Measurements from ENCODE around the gene SMCO2. TPM values are rescaled to one million over a fixed set of nuclear protein-coding genes. Genes with fewer than 3 reads are reported as not detected.

The SMCO2 gene
- 1 to 10 TPM in 3 of 4 donors, not detected in 1; 1.4 to 3.8 (median 1.5) TPM for total RNA-seq

GRCh38 chr12:27446436-27446835 lies at the start of gene SMCO2:
SMCO2 (plus strand) TSS chr12:27446736; CDS start chr12:27470632, 23,896 bp downstream.
- DNase-seq = no peak
- no peak within 1 kb of the TSS for H3K4me3 ChIP-seq
- 78 to 92% methylated on average over 2 to 3 of the region's 3 CpGs for WGBS, 2 donors
- TF ChIP-seq CTCF (IDR thresholded peaks at IDR 0.05) (no peak), POLR2A (IDR thresholded peaks at IDR 0.05) (no peak)
- intact Hi-C loops (cut with DNase I) = no loop called here
- no peaks in the 10 kb centered on the region for H3K4me1 ChIP-seq
- peaks cover 0 to 8% (median 0%) of the 10 kb centered on the region in 3 donors for H3K9me3 ChIP-seq
- H3K27ac ChIP-seq = no peak within 1 kb of the TSS
- H3K27me3 ChIP-seq = no peaks in the 10 kb centered on the region
- H3K36me3 ChIP-seq = no peaks in the 10 kb centered on the region

- Histone ChIP-seq H3K4me1 (no peaks in the 10 kb centered on the region), H3K27ac (no peak overlapping the region), H3K36me3 (peaks cover 0 to 20% (median 0%) of the 10 kb centered on the region in 3 donors), H3K27me3 (no peaks in the 10 kb centered on the region), H3K4me3 (no peak overlapping the region), H3K9me3 (no peaks in the 10 kb centered on the region)
- TF ChIP-seq CTCF (IDR thresholded peaks at IDR 0.05) (no peak), POLR2A (IDR thresholded peaks at IDR 0.05) (no peak)
- no peak for DNase-seq
- intact Hi-C loops (cut with DNase I) = no loop called here
- 67 to 81% methylated on average over 2 of the region's 2 CpGs for WGBS, 2 donors
Measured at GRCh38 chr12:27398466-27398865, 48.1 kb upstream of the SMCO2 start.

- no peak for DNase-seq
- Histone ChIP-seq H3K9me3 (no peaks in the 10 kb centered on the region), H3K4me1 (no peaks in the 10 kb centered on the region), H3K27ac (no peak overlapping the region), H3K36me3 (peaks cover 0 to 20% (median 0%) of the 10 kb centered on the region in 3 donors), H3K4me3 (no peak overlapping the region), H3K27me3 (no peaks in the 10 kb centered on the region)
- TF ChIP-seq POLR2A (IDR thresholded peaks at IDR 0.05) (no peak), CTCF (IDR thresholded peaks at IDR 0.05) (no peak)
- WGBS, 2 donors = 90 to 100% methylated on average over 2 of the region's 2 CpGs
- intact Hi-C loops (cut with DNase I) = no loop called here
Measured at GRCh38 chr12:27399074-27399473, 47.5 kb upstream of the SMCO2 start.

GRCh38 chr12:27400856-27401354 lies 45.6 kb upstream of the SMCO2 start:
- DNase-seq = no peak
- 57 to 62% methylated on average over 4 to 5 of the region's 5 CpGs for WGBS, 2 donors
- Histone ChIP-seq H3K27me3 (no peaks in the 10 kb centered on the region), H3K36me3 (peaks cover 0 to 36% (median 7%) of the 10 kb centered on the region in 3 donors), H3K27ac (no peak overlapping the region), H3K4me3 (no peak overlapping the region), H3K4me1 (no peaks in the 10 kb centered on the region), H3K9me3 (peaks cover 0 to 10% (median 4%) of the 10 kb centered on the region in 3 donors)
- TF ChIP-seq POLR2A (IDR thresholded peaks at IDR 0.05) = no peak
- no peak for TF ChIP-seq CTCF (IDR thresholded peaks at IDR 0.05)
- intact Hi-C loops (cut with DNase I) = no loop called here

- Histone ChIP-seq H3K36me3 (peaks cover 0 to 7% (median 0%) of the 10 kb centered on the region in 3 donors), H3K4me1 (no peaks in the 10 kb centered on the region), H3K4me3 (no peak overlapping the region), H3K27me3 (no peaks in the 10 kb centered on the region), H3K9me3 (no peaks in the 10 kb centered on the region), H3K27ac (no peak overlapping the region)
- TF ChIP-seq POLR2A (IDR thresholded peaks at IDR 0.05) (no peak), CTCF (IDR thresholded peaks at IDR 0.05) (no peak)
- intact Hi-C loops (cut with DNase I) = no loop called here
- DNase-seq = no peak
Measured at GRCh38 chr12:27412047-27412446, 34.5 kb upstream of the SMCO2 start.

All from esophagus squamous epithelium (tissue), 5 donors.